Muscle layer of duodenum (tissue), 2 donors: ENCODE measurements around the gene MRTFB.

Source experiments
- H3K27ac ChIP-seq: one replicate; pipeline ENCODE4 v1.7.0; 2013; ENCODE audit warnings: mild to moderate bottlenecking, low read length
- H3K27me3 ChIP-seq: one replicate; pipeline ENCODE4 v1.7.0; 2013; ENCODE audit warnings: low read depth, mild to moderate bottlenecking, control low read depth, low read length
- H3K36me3 ChIP-seq, 2 donors: one replicate each; pipeline ENCODE4 v1.7.0; 2013; ENCODE audit warnings: low read length in 2 of 2, control low read depth in 1 of 2, mild to moderate bottlenecking in 1 of 2; ENCODE audit not compliant: insufficient read depth in 2 of 2, control insufficient read depth in 1 of 2
- H3K4me1 ChIP-seq, 2 donors: one replicate each; pipeline ENCODE4 v1.7.0; 2013; ENCODE audit warnings: low read length in 2 of 2, mild to moderate bottlenecking in 2 of 2, control low read depth in 1 of 2, moderate library complexity in 1 of 2; ENCODE audit not compliant: insufficient read depth in 2 of 2, control insufficient read depth in 1 of 2
- H3K4me3 ChIP-seq, 2 donors: one replicate each; pipeline ENCODE4 v1.7.0; 2013; ENCODE audit warnings: low read length in 2 of 2, low read depth in 1 of 2, mild to moderate bottlenecking in 1 of 2
- H3K9me3 ChIP-seq, 2 donors: one replicate each; pipeline ENCODE4 v1.7.0; 2013; ENCODE audit warnings: low read length in 2 of 2, control low read depth in 1 of 2, mild to moderate bottlenecking in 1 of 2; ENCODE audit not compliant: control insufficient read depth in 1 of 2
- donor health status: healthy.

MRTFB gene

GRCh38 chr16:14248791-14249190 lies 177.7 kb downstream of the MRTFB start:
- Histone ChIP-seq H3K27me3 (no peaks in the 10 kb centered on the region), H3K4me1 (no peaks in the 10 kb centered on the region), H3K27ac (no peak overlapping the region), H3K4me3 (no peak overlapping the region), H3K9me3 (no peaks in the 10 kb centered on the region), H3K36me3 (peaks cover 66 to 71% of the 10 kb centered on the region in 2 donors)

DNA sequence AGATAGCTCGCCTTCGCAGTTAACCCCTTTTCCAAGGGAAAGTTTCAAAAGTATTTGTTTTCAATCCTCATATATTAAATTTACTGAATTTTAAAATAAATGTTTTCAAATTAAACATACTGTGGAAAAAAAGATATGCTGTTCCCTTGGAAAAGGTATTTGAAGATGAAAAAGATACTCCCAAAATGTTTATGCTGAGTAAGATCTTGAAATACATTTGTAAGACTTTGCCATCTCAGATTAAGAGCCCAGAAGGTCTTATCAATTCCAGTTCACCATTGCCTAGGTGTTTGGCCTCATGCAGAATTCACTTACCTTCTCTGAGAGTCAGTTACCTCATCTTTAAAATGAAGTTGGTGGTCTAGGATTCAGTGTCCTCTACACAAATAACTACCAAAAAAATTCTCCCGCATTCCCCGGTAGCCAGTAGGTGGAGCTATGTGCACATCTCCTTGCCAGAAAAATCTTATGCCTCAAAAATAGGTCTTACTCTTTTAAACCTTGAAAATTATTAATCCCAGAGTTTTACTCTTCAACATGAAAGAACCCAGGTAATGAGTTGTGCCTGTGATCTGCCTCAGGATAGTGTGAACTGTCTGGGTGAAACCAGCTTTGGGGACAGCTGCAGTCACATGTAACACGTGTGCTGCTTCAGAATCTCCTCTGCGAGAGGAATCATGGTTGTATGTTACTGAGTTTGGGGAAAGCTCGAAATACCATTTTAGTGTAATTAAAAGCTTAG lies 178.3 kb downstream of the MRTFB start:
- Histone ChIP-seq H3K4me3 (no peak overlapping the region), H3K9me3 (no peaks in the 10 kb centered on the region), H3K4me1 (no peaks in the 10 kb centered on the region), H3K27ac (no peak overlapping the region), H3K27me3 (no peaks in the 10 kb centered on the region), H3K36me3 (peaks cover 73 to 77% of the 10 kb centered on the region in 2 donors)

DNA sequence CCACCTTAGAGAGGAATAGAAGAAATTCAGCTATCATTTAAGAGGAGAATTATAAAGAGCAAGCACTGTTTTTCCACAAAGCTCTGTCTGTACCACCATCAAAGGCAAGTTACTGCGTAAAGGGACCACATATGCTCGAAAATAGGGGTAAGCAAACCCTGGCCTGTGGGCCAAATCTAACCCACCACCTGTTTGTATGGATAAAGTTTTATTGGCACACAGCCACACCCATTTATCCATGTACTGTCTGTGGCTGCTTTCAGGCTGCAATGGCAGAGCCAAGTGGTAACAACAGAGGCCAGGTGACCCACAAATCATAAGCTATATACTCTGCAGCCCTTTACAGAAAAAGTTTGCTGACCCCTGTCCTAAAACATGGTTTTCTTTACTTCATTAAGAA lies 180.3 kb downstream of the MRTFB start:
- peaks cover 64 to 70% of the 10 kb centered on the region in 2 donors for H3K36me3 ChIP-seq
- no peaks in the 10 kb centered on the region for H3K9me3 ChIP-seq
- no peak overlapping the region for H3K4me3 ChIP-seq
- no peaks in the 10 kb centered on the region for H3K4me1 ChIP-seq
- no peaks in the 10 kb centered on the region for H3K27me3 ChIP-seq
- no peak overlapping the region for H3K27ac ChIP-seq

- no peaks in the 10 kb centered on the region for H3K4me1 ChIP-seq
- peaks cover 57 to 60% of the 10 kb centered on the region in 2 donors for H3K36me3 ChIP-seq
- H3K9me3 ChIP-seq: no peaks in the 10 kb centered on the region
- H3K27me3 ChIP-seq: no peaks in the 10 kb centered on the region
- no peak overlapping the region for H3K27ac ChIP-seq
- no peak overlapping the region for H3K4me3 ChIP-seq
Observed at GRCh38 chr16:14252860-14253259, 181.7 kb downstream of the MRTFB start.

DNA sequence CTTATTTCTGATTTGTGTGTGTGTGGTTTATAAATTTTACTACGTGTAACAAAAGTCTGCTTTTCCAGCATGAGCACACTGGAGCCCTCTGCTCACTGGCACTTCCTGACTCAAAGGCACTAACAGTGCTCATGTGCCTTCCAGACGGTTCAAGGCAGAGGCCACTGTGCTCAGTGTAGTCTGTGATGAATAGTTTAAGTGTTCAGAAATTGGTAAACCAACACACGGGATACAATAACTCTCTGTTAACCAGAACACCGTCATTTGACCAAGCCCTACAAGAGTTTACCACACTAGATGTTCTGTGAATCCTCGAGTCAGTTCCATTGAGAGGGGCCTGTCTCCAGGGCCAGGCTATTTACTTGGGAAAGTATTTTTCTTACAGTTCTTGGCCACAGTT lies 191.9 kb downstream of the MRTFB start:
- H3K27me3 ChIP-seq: no peaks in the 10 kb centered on the region
- H3K27ac ChIP-seq: no peak overlapping the region
- peaks cover 55 to 72% of the 10 kb centered on the region in 2 donors for H3K36me3 ChIP-seq
- no peaks in the 10 kb centered on the region for H3K4me1 ChIP-seq
- H3K4me3 ChIP-seq: no peak overlapping the region
- no peaks in the 10 kb centered on the region for H3K9me3 ChIP-seq

DNA sequence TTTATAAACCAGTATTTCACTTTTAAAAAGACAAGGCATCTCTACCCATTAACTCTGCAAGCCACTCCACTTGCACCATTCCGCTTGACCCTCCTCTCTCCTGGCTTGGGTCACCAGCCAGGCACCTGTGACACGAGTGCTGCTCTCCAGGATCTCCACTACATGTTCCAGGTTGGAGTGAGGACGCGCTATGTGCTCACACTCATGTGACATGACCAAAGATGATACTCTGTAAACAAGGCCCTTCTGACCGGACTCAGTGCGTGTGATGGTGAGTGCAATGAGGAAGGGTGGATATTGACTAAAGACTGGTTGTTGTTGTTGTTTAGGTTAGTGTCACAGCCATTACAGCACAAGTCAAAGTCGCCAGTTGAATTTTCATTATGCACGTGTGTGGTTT lies 192.7 kb downstream of the MRTFB start:
- no peaks in the 10 kb centered on the region for H3K27me3 ChIP-seq
- no peaks in the 10 kb centered on the region for H3K9me3 ChIP-seq
- peaks cover 49 to 67% of the 10 kb centered on the region in 2 donors for H3K36me3 ChIP-seq
- no peaks in the 10 kb centered on the region for H3K4me1 ChIP-seq
- H3K27ac ChIP-seq: no peak overlapping the region
- H3K4me3 ChIP-seq: no peak overlapping the region

- Histone ChIP-seq H3K9me3 (peaks cover 0 to under 1% of the 10 kb centered on the region in 2 donors), H3K27me3 (no peaks in the 10 kb centered on the region), H3K36me3 (peaks cover 44 to 67% of the 10 kb centered on the region in 2 donors), H3K4me1 (no peaks in the 10 kb centered on the region), H3K4me3 (no peak overlapping the region), H3K27ac (no peak overlapping the region)
Observed at GRCh38 chr16:14264327-14264943, 193.3 kb downstream of the MRTFB start.

DNA sequence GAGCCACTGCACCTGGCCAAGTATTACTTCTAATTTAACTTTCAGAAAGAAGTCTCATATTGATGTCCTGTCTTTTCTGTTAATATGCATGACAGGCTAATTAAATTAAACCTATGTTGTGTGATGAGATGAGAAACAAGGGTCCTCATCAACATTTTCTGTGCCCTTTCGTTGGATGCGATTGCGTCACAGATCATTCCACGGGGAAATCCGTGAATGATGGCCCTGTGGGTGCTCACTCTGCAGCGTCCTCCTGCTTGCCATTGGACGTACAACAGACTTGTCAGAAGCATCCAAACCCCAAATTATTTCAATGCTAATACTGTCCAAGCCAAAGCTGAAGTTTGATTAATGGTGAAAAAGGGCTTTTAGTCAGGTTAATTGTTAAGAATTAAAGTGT lies 197.0 kb downstream of the MRTFB start:
- peaks cover 0 to 8% of the 10 kb centered on the region in 2 donors for H3K9me3 ChIP-seq
- H3K27ac ChIP-seq: no peak overlapping the region
- no peaks in the 10 kb centered on the region for H3K4me1 ChIP-seq
- no peaks in the 10 kb centered on the region for H3K27me3 ChIP-seq
- H3K36me3 ChIP-seq: peaks cover 22 to 35% of the 10 kb centered on the region in 2 donors
- H3K4me3 ChIP-seq: no peak overlapping the region

DNA sequence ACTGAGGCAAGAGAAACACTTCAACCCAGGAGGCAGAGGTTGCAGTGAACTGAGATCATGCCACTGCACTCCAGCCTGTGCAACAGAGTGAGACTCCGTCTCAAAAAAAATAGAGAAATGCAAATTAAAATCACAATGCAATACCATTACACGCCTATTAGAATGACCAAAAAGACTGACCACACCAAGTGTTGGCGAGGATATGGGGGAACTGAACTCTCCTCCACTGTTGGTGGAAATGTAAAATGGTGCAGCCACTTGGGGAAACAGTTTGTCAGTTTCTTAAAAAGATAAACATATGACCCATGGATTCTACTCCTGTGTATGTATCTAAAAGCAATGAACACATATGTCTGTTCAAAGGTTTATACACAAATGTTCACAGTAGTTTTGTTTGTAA lies 204.8 kb downstream of the MRTFB start:
- H3K27me3 ChIP-seq: no peaks in the 10 kb centered on the region
- H3K4me1 ChIP-seq: no peaks in the 10 kb centered on the region
- no peaks in the 10 kb centered on the region for H3K36me3 ChIP-seq
- no peak overlapping the region for H3K27ac ChIP-seq
- no peak overlapping the region for H3K4me3 ChIP-seq
- no peaks in the 10 kb centered on the region for H3K9me3 ChIP-seq

GRCh38 chr16:14278749-14279148 lies 207.6 kb downstream of the MRTFB start:
- Histone ChIP-seq H3K36me3 (no peaks in the 10 kb centered on the region), H3K27me3 (no peaks in the 10 kb centered on the region), H3K4me3 (no peak overlapping the region), H3K9me3 (no peaks in the 10 kb centered on the region), H3K27ac (no peak overlapping the region), H3K4me1 (no peaks in the 10 kb centered on the region)

GRCh38 chr16:14280541-14280940 lies 209.4 kb downstream of the MRTFB start:
- Histone ChIP-seq H3K36me3 (no peaks in the 10 kb centered on the region), H3K4me3 (no peak overlapping the region), H3K4me1 (no peaks in the 10 kb centered on the region), H3K9me3 (no peaks in the 10 kb centered on the region), H3K27ac (no peak overlapping the region), H3K27me3 (no peaks in the 10 kb centered on the region)

DNA sequence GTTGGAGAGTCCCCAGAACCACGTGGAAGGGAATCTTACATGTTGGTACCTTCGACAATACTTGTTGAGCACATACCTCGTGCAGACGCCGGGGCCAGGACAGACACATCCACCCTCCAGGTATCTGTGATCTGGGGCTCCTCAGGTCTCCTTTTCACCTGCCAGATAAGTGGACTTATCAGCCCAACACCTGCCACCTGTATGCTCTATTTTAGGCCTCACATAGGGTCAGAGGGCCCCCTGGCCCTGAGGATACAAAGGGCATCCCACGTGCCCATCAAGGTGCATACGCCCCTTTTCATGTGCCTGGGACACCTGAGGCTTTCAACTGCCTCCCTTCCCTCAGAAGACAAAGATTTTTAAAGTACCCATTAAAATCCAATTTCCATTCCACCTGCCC lies 212.7 kb downstream of the MRTFB start:
- no peak overlapping the region for H3K4me3 ChIP-seq
- H3K9me3 ChIP-seq: no peaks in the 10 kb centered on the region
- no peaks in the 10 kb centered on the region for H3K36me3 ChIP-seq
- no peaks in the 10 kb centered on the region for H3K27me3 ChIP-seq
- no peak overlapping the region for H3K27ac ChIP-seq
- H3K4me1 ChIP-seq: peaks cover 0 to 11% of the 10 kb centered on the region in 2 donors
